ENCODE data around the gene ARHGEF5.
"Not testable (repeated sequence)": the region's sequence is repeated elsewhere in the genome, so short reads cannot be mapped to it uniquely, and the experiment has no call there.

The ARHGEF5 gene

DNA sequence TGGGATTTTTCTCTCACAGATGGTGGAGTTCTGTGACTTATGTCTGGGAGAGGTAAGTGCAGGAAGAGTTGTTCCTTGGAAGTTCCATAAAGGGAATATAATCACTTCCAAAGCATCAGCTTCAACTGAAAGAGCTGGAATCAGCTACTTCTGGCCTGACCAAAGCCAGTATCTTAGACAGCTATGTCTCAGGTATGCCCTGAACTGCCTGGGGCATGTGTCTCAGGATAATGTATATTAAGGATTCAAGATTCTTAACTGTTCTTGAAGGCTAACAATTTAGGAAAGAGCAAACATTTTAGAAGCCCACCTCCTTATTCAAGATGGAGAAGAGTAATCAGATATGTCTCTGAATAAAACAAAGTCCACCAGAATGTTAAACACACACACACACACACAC lies 60.7 kb downstream of the ARHGEF5 start:
- DNase-seq (ENCODE audit: insufficient read length, low spot score): no peak
- FAIRE-seq: no peak
- TF ChIP-seq POLR2A (IDR thresholded peaks at IDR 0.05; ENCODE audit: low read depth, low read length) (no peak), TAF1 (IDR thresholded peaks at IDR 0.05; ENCODE audit: low read depth, low read length) (no peak), POU2F2 (IDR thresholded peaks at IDR 0.05; ENCODE audit: low read depth, low read length) (no peak), SPI1 (IDR thresholded peaks at IDR 0.05; ENCODE audit: low read depth, low read length) (no peak), PAX5 (IDR thresholded peaks at IDR 0.05; ENCODE audit: insufficient read depth, low read length, severe bottlenecking) (no peak), POLR2AphosphoS5 (IDR thresholded peaks at IDR 0.05; ENCODE audit: low read depth, low read length) (no peak)

DNA sequence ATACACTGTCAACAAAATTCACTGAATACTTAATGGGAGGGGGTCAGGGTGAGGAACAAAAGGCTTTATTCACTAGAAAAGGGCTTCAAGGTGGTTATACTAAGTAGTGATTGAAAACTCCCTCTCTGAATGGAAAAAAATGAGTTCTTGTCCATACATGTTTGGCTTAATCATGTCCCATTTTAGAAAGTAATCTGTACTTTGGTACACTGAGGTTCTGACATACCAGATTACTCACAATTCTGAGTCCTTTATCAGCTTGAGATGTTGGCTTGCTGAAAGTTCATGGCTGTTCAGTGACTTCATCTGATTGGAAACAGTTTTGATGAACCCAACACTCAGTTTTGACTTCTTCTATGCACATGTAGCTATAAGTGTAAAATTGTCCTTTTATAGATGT lies 61.1 kb downstream of the ARHGEF5 start:
- FAIRE-seq (no peak), DNase-seq (ENCODE audit: insufficient read length, low spot score) (no peak)
- TF ChIP-seq PAX5 (IDR thresholded peaks at IDR 0.05; ENCODE audit: insufficient read depth, low read length, severe bottlenecking) (no peak), POLR2AphosphoS5 (IDR thresholded peaks at IDR 0.05; ENCODE audit: low read depth, low read length) (no peak), POU2F2 (IDR thresholded peaks at IDR 0.05; ENCODE audit: low read depth, low read length) (no peak), POLR2A (IDR thresholded peaks at IDR 0.05; ENCODE audit: low read depth, low read length) (no peak), SPI1 (IDR thresholded peaks at IDR 0.05; ENCODE audit: low read depth, low read length) (no peak), TAF1 (IDR thresholded peaks at IDR 0.05; ENCODE audit: low read depth, low read length) (no peak)

DNA sequence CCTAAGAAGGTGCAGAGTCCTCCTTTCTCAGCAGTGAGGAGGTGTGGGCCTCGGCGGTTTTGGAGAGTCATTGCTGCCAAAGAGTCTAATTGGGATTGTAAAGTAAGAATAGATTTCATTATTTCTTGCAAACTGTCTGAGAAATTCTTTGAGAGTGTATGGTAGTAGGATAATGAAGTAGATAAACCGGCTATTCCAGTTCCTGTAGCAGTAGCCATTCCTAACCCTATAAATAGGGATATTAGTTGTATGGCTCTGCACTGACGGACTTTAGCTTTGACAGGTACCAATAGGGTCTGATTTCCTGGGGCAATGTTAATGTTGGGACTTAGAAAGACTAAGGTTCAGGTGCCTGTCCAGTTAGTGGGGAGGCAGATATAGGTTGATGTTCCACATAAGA lies 63.7 kb downstream of the ARHGEF5 start:
- FAIRE-seq; DNase-seq (ENCODE audit: insufficient read length, low spot score): not testable (repeated sequence)

DNA sequence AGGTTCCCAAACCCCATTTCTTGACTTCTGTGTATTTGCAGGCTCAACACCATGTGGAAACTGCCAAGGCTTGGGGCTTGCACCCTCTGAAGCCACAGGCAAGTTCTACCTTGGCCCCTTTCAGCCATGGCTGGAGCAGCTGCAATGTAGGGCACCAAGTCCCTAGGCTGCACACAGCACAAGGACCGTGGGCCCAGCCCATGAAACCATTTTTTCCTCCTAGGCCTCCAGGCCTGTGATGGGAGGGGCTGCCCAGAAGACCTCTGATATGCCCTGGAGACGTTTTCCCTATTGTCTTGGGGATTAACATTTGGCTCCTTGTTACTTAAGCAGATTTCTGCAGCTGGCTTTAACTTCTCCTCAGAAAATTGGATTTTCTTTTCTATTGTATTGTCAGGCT lies 72.3 kb downstream of the ARHGEF5 start:
- not testable (repeated sequence) for FAIRE-seq; DNase-seq (ENCODE audit: insufficient read length, low spot score)

DNA sequence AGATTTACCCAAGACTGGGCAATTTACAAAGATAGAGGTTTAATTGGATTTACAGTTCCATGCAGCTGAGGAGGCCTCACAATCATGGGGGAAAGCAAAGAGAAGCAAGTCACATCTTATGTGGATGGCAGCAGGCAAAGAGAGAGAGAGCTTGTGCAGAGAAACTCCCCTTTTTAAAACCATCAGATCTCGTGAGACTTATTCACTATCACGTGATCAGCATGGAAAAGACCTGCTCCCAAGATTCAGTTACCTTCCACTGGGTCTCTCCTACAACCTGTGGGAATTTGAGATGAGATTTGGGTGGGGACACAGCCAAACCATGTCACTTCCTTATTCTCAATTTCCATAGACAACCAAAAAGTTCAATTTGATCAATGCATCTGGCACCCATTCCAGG lies 73.2 kb downstream of the ARHGEF5 start:
- TF ChIP-seq SPI1 (IDR thresholded peaks at IDR 0.05; ENCODE audit: low read depth, low read length): no peak
- TF ChIP-seq POLR2A (IDR thresholded peaks at IDR 0.05; ENCODE audit: low read depth, low read length): no peak
- no peak for TF ChIP-seq TAF1 (IDR thresholded peaks at IDR 0.05; ENCODE audit: low read depth, low read length)
- no peak for TF ChIP-seq PAX5 (IDR thresholded peaks at IDR 0.05; ENCODE audit: insufficient read depth, low read length, severe bottlenecking)
- no peak for TF ChIP-seq POLR2AphosphoS5 (IDR thresholded peaks at IDR 0.05; ENCODE audit: low read depth, low read length)
- TF ChIP-seq POU2F2 (IDR thresholded peaks at IDR 0.05; ENCODE audit: low read depth, low read length): no peak
- DNase-seq (ENCODE audit: insufficient read length, low spot score): no peak
- FAIRE-seq: no peak

Data from GM12891 (cell line).